ENCODE data around the gene NRDC. TPM values are rescaled to one million over a fixed set of nuclear protein-coding genes. Genes with fewer than 3 reads are reported as not detected.
"Not testable (repeated sequence)": the region's sequence is repeated elsewhere in the genome, so short reads cannot be mapped to it uniquely, and the experiment has no call there.

NRDC gene
- total and polyA plus RNA-seq, 9 donors = 46.1 to 121 (median 88.3) TPM

- intact Hi-C loops (cut with DNase I) = no loop called here
- Histone ChIP-seq H3K27ac (no peak overlapping the region), H3K4me3 (no peak overlapping the region), H3K4me1 (ENCODE audit: insufficient read depth) (no peaks in the 10 kb centered on the region), H3K27me3 (no peaks in the 10 kb centered on the region), H3K36me3 (no peaks in the 10 kb centered on the region), H3K9me3 (no peaks in the 10 kb centered on the region)
- 95 to 100% (median 95%) methylated on average over 1 of the region's 1 CpG for WGBS, 3 donors
- no peak for TF ChIP-seq EP300 (IDR thresholded peaks at IDR 0.05)
- no peak for TF ChIP-seq CTCF (IDR thresholded peaks at IDR 0.05)
- TF ChIP-seq POLR2A (IDR thresholded peaks at IDR 0.05) = no peak
- no peak for DNase-seq
Observed at GRCh38 chr1:51819810-51820209, 58.7 kb downstream of the NRDC start.

GRCh38 chr1:51819021-51819420, 59.5 kb downstream of the NRDC start:
- H3K4me1 ChIP-seq (ENCODE audit: insufficient read depth); H3K27me3 ChIP-seq; H3K9me3 ChIP-seq; H3K36me3 ChIP-seq; H3K27ac ChIP-seq; DNase-seq; H3K4me3 ChIP-seq; intact Hi-C loops (cut with DNase I): not testable (repeated sequence)
- WGBS, 3 donors = 95 to 97% (median 95%) methylated on average over 9 of the region's 9 CpGs

GRCh38 chr1:51818487-51818886, 60.0 kb downstream of the NRDC start:
- Histone ChIP-seq H3K4me3 (no peak overlapping the region), H3K27me3 (no peaks in the 10 kb centered on the region), H3K27ac (no peak overlapping the region), H3K4me1 (ENCODE audit: insufficient read depth) (no peaks in the 10 kb centered on the region), H3K36me3 (no peaks in the 10 kb centered on the region), H3K9me3 (no peaks in the 10 kb centered on the region)
- WGBS, 3 donors = 60 to 86% (median 80%) methylated on average over 3 of the region's 3 CpGs
- TF ChIP-seq POLR2A (IDR thresholded peaks at IDR 0.05) = no peak
- TF ChIP-seq CTCF (IDR thresholded peaks at IDR 0.05) = no peak
- no peak for TF ChIP-seq EP300 (IDR thresholded peaks at IDR 0.05)
- intact Hi-C loops (cut with DNase I) = no loop called here
- no peak for DNase-seq

GRCh38 chr1:51814513-51814912, 64.0 kb downstream of the NRDC start:
- Histone ChIP-seq H3K27ac (no peak overlapping the region), H3K27me3 (no peaks in the 10 kb centered on the region), H3K9me3 (no peaks in the 10 kb centered on the region), H3K4me1 (ENCODE audit: insufficient read depth) (no peaks in the 10 kb centered on the region), H3K36me3 (no peaks in the 10 kb centered on the region), H3K4me3 (no peak overlapping the region)
- TF ChIP-seq POLR2A (IDR thresholded peaks at IDR 0.05) = no peak
- TF ChIP-seq EP300 (IDR thresholded peaks at IDR 0.05) = no peak
- TF ChIP-seq CTCF (IDR thresholded peaks at IDR 0.05) = no peak
- intact Hi-C loops (cut with DNase I) = no loop called here
- no peak for DNase-seq
- WGBS, 3 donors = 87 to 93% (median 88%) methylated on average over 1 of the region's 1 CpG

- H3K9me3 ChIP-seq = no peaks in the 10 kb centered on the region
- DNase-seq = no peak
- H3K4me1 ChIP-seq (ENCODE audit: insufficient read depth) = no peaks in the 10 kb centered on the region
- no peak overlapping the region for H3K27ac ChIP-seq
- 77 to 95% (median 92%) methylated on average over 2 of the region's 2 CpGs for WGBS, 3 donors
- no peaks in the 10 kb centered on the region for H3K27me3 ChIP-seq
- H3K4me3 ChIP-seq = no peak overlapping the region
- no peaks in the 10 kb centered on the region for H3K36me3 ChIP-seq
- TF ChIP-seq CTCF (IDR thresholded peaks at IDR 0.05) (no peak), POLR2A (IDR thresholded peaks at IDR 0.05) (no peak), EP300 (IDR thresholded peaks at IDR 0.05) (no peak)
- intact Hi-C loops (cut with DNase I) = no loop called here
Observed at GRCh38 chr1:51799372-51799771, 79.2 kb downstream of the NRDC start.
